Activated gamma-delta T cell (primary cell): ENCODE measurements around the gene WDFY2.

ENCODE experiments used
- DNase-seq: peaks from one replicate; lab custom pipeline; 2025; lab: John Stamatoyannopoulos, UW

Gene WDFY2

GRCh38 chr13:51770681-51771417 lies 186.6 kb downstream of the WDFY2 start:
- DNase-seq = no peak

- DNase-seq = no peak
Observed at GRCh38 chr13:51771418-51772104, 187.3 kb downstream of the WDFY2 start.

GRCh38 chr13:51772105-51772455 lies 187.8 kb downstream of the WDFY2 start:
- DNase-seq = no peak

GRCh38 chr13:51772781-51773180 lies 188.5 kb downstream of the WDFY2 start:
- DNase-seq = no peak

GRCh38 chr13:51773515-51773914 lies 189.3 kb downstream of the WDFY2 start:
- DNase-seq = no peak

GRCh38 chr13:51776179-51776578 lies 191.9 kb downstream of the WDFY2 start:
- no peak for DNase-seq

- DNase-seq = no peak
Observed at GRCh38 chr13:51777921-51778320, 193.7 kb downstream of the WDFY2 start.

GRCh38 chr13:51778392-51778791 lies 194.1 kb downstream of the WDFY2 start:
- DNase-seq = no peak

- no peak for DNase-seq
Observed at GRCh38 chr13:51780099-51780498, 195.8 kb downstream of the WDFY2 start.

GRCh38 chr13:51781246-51782022 lies 197.2 kb downstream of the WDFY2 start:
- DNase-seq = no peak

- no peak for DNase-seq
Observed at GRCh38 chr13:51782026-51782710, 197.9 kb downstream of the WDFY2 start.

GRCh38 chr13:51783428-51784094 lies 199.3 kb downstream of the WDFY2 start:
- no peak for DNase-seq

- DNase-seq = no peak
Observed at GRCh38 chr13:51784097-51784496, 199.8 kb downstream of the WDFY2 start.

GRCh38 chr13:51785712-51786424 lies 201.6 kb downstream of the WDFY2 start:
- no peak for DNase-seq

GRCh38 chr13:51786425-51787265 lies 202.4 kb downstream of the WDFY2 start:
- DNase-seq = no peak

GRCh38 chr13:51793570-51794271 lies 209.5 kb downstream of the WDFY2 start:
- DNase-seq = no peak

GRCh38 chr13:51794964-51795363 lies 210.7 kb downstream of the WDFY2 start:
- DNase-seq = no peak

GRCh38 chr13:51795419-51795818 lies 211.2 kb downstream of the WDFY2 start:
- no peak for DNase-seq

- DNase-seq = no peak
Observed at GRCh38 chr13:51796546-51796945, 212.3 kb downstream of the WDFY2 start.
